H1 (cell line): Measurements from ENCODE around the gene FSD1. TPM values are rescaled to one million over a fixed set of nuclear protein-coding genes. Genes with fewer than 3 reads are reported as not detected.

Experiments used
- CTCF ChIA-PET: fragments of 300-600 bp; sonication (Branson Sonifier 250); formaldehyde crosslinking; loops from one replicate; lab custom pipeline; 2021; ENCODE audit not compliant: partially characterized antibody; lab: Charles Lee
- POLR2A ChIA-PET: fragments of 300-600 bp; sonication (Branson Sonifier 250); formaldehyde crosslinking; loops from one replicate; lab custom pipeline; 2021; ENCODE audit warnings: inconsistent platforms; ENCODE audit not compliant: partially characterized antibody; lab: Charles Lee
- DNase-seq, 2 experiments: peaks; one replicate each; pipeline versions ENCODE4 v3.0.0 to v3.0.0-alpha.2; 2010 to 2022; ENCODE audit warnings: low spot score in 2 of 2, low read depth in 1 of 2, mixed read lengths in 1 of 2
- FAIRE-seq: peaks from 2 replicates; lab custom pipeline; 2011; peaks lifted over from hg19 to GRCh38; lab: Jason Lieb, UNC
- H2AFZ ChIP-seq: 2 replicates; pipeline ENCODE4 v1.8.1; 2012; ENCODE audit warnings: low read length, inconsistent platforms
- H2AK5ac ChIP-seq: 2 replicates; pipeline ENCODE4 v1.6.1; 2013; ENCODE audit warnings: low read depth, low read length
- H2BK120ac ChIP-seq: replicated peaks from 2 replicates; pipeline ENCODE3; 2013; ENCODE audit warnings: low read depth, low read length, inconsistent platforms
- H2BK12ac ChIP-seq: 2 replicates; pipeline ENCODE4 v1.6.1; 2013; ENCODE audit warnings: low read depth, low read length
- H2BK15ac ChIP-seq: 2 replicates; pipeline ENCODE4 v1.6.1; 2013; ENCODE audit warnings: low read length
- H2BK20ac ChIP-seq: 2 replicates; pipeline ENCODE4 v1.6.1; 2013; ENCODE audit warnings: low read length
- H2BK5ac ChIP-seq: 2 replicates; pipeline ENCODE4 v1.6.1; 2013; ENCODE audit warnings: low read depth, low read length
- H3K14ac ChIP-seq: 2 replicates; pipeline ENCODE4 v1.6.1; 2013; ENCODE audit warnings: inconsistent platforms; ENCODE audit not compliant: insufficient read length
- H3K18ac ChIP-seq: 2 replicates; pipeline ENCODE4 v1.6.1; 2013; ENCODE audit warnings: low read length; ENCODE audit errors: extremely low read depth
- H3K23ac ChIP-seq: 2 replicates; pipeline ENCODE4 v1.6.1; 2013; ENCODE audit warnings: inconsistent platforms; ENCODE audit not compliant: insufficient read length
- H3K23me2 ChIP-seq: 2 replicates; pipeline ENCODE4 v1.6.1; 2013; ENCODE audit warnings: low read depth, low read length
- H3K27ac ChIP-seq: 2 replicates; pipeline ENCODE4 v1.6.1; 2011; ENCODE audit warnings: low read depth, low read length, inconsistent platforms
- H3K27me3 ChIP-seq, 4 experiments: replicated peaks in 1 of 4; 1 replicate in 1 of 4; 2 replicates in 3 of 4; pipeline versions ENCODE4 v1.6.1 to v1.8.1; 2011 to 2013; ENCODE audit warnings: low read length in 3 of 4, mild to moderate bottlenecking in 3 of 4, inconsistent platforms in 2 of 4, mixed read lengths in 2 of 4, moderate library complexity in 1 of 4; ENCODE audit not compliant: control insufficient read depth in 3 of 4, insufficient read depth in 3 of 4; ENCODE audit errors: extremely low read depth in 1 of 4
- H3K36me3 ChIP-seq, 4 experiments: 2 replicates each; pipeline versions ENCODE4 v1.6.1 to v1.8.1; 2011 to 2013; ENCODE audit warnings: mild to moderate bottlenecking in 4 of 4, low read length in 3 of 4, moderate library complexity in 2 of 4, control low read depth in 1 of 4, inconsistent platforms in 1 of 4; ENCODE audit not compliant: insufficient read depth in 4 of 4, control insufficient read depth in 2 of 4
- H3K4ac ChIP-seq: replicated peaks from 2 replicates; pipeline ENCODE3; 2013; ENCODE audit warnings: low read length, low read depth, mixed read lengths, inconsistent platforms; ENCODE audit not compliant: insufficient read length
- H3K4me1 ChIP-seq, 4 experiments: replicated peaks in 1 of 4; 1 replicate in 1 of 4; 2 replicates in 3 of 4; pipeline versions ENCODE4 v1.6.1 to v1.8.1; 2011 to 2013; ENCODE audit warnings: low read length in 3 of 4, inconsistent platforms in 2 of 4, mixed read lengths in 1 of 4; ENCODE audit not compliant: insufficient read depth in 4 of 4, control insufficient read depth in 3 of 4
- H3K4me2 ChIP-seq, 2 experiments: 2 replicates each; pipeline versions ENCODE4 v1.6.1 to v1.8.1; 2011 to 2013; ENCODE audit warnings: low read depth in 2 of 2, low read length in 2 of 2, control low read depth in 1 of 2, inconsistent platforms in 1 of 2, mild to moderate bottlenecking in 1 of 2; ENCODE audit not compliant: insufficient read depth in 1 of 2
- H3K4me3 ChIP-seq, 4 experiments: fragments of 200-600, 300-600 bp in 1 of 4; sonication (generic), shearing (Covaris generic), sonication (Bioruptor Twin) in 1 of 4; 2 replicates each; pipeline versions ENCODE4 v1.5.1 to v1.8.1; 2011 to 2016; ENCODE audit warnings: low read length in 4 of 4, low read depth in 3 of 4, control low read depth in 2 of 4, inconsistent platforms in 2 of 4, mild to moderate bottlenecking in 2 of 4, mixed read lengths in 1 of 4, moderate library complexity in 1 of 4; ENCODE audit not compliant: insufficient read depth in 2 of 4; ENCODE audit errors: extremely low read depth in 1 of 4
- H3K56ac ChIP-seq: replicated peaks from 2 replicates; pipeline ENCODE3; 2013; ENCODE audit warnings: low read depth, mild to moderate bottlenecking, mixed read lengths, low read length, inconsistent platforms; ENCODE audit not compliant: insufficient read length
- H3K79me1 ChIP-seq: 2 replicates; pipeline ENCODE4 v1.6.1; 2013; ENCODE audit warnings: low read depth, low read length, control low read depth
- H3K79me2 ChIP-seq, 2 experiments: 2 replicates each; pipeline versions ENCODE4 v1.6.1 to v1.8.1; 2012 to 2013; ENCODE audit warnings: low read length in 2 of 2, mild to moderate bottlenecking in 2 of 2, inconsistent platforms in 1 of 2; ENCODE audit not compliant: insufficient read depth in 2 of 2, control insufficient read depth in 1 of 2
- H3K9ac ChIP-seq, 4 experiments: replicated peaks in 1 of 4; 1 replicate in 1 of 4; 2 replicates in 3 of 4; pipeline versions ENCODE4 v1.6.1 to v1.8.1; 2011 to 2013; ENCODE audit warnings: low read depth in 3 of 4, low read length in 3 of 4, control low read depth in 2 of 4, mild to moderate bottlenecking in 2 of 4, moderate library complexity in 2 of 4, inconsistent platforms in 1 of 4; ENCODE audit errors: extremely low read depth in 1 of 4
- H3K9me3 ChIP-seq, 2 experiments: 2 replicates each; pipeline versions ENCODE4 v1.6.1 to v1.8.1; 2012 to 2013; ENCODE audit warnings: mild to moderate bottlenecking in 2 of 2, moderate library complexity in 2 of 2, control low read depth in 1 of 2, inconsistent platforms in 1 of 2, low read depth in 1 of 2, low read length in 1 of 2, mixed read lengths in 1 of 2; ENCODE audit not compliant: insufficient read depth in 2 of 2
- H4K20me1 ChIP-seq, 2 experiments: replicated peaks in 1 of 2; 2 replicates each; pipeline versions ENCODE3 to v1.8.1; 2011 to 2013; ENCODE audit warnings: inconsistent platforms in 2 of 2, low read length in 2 of 2, mild to moderate bottlenecking in 1 of 2; ENCODE audit not compliant: insufficient read depth in 2 of 2, control insufficient read depth in 1 of 2
- H4K5ac ChIP-seq: 2 replicates; pipeline ENCODE4 v1.6.1; 2013; ENCODE audit warnings: low read length, low read depth, mixed read lengths, inconsistent platforms; ENCODE audit not compliant: insufficient read length
- H4K8ac ChIP-seq: 2 replicates; pipeline ENCODE4 v1.8.0; 2013; ENCODE audit warnings: mild to moderate bottlenecking, moderate library complexity, low read length, inconsistent platforms; ENCODE audit not compliant: insufficient read depth; ENCODE audit errors: extremely low read depth
- H4K91ac ChIP-seq: replicated peaks from 2 replicates; pipeline ENCODE3; 2013; ENCODE audit warnings: low read length, mixed read lengths, inconsistent platforms; ENCODE audit not compliant: insufficient read length
- CTBP2 ChIP-seq: IDR thresholded peaks from 2 replicates; pipeline ENCODE4 v1.7.0; 2011; ENCODE audit warnings: borderline replicate concordance, mild to moderate bottlenecking, moderate library complexity, mixed read lengths, low read length; ENCODE audit not compliant: insufficient read depth, insufficient read length
- E2F6 ChIP-seq: IDR thresholded peaks from 2 replicates; pipeline ENCODE4 v1.6.1; 2012; ENCODE audit warnings: inconsistent platforms
- JUN ChIP-seq: IDR thresholded peaks from 2 replicates; pipeline ENCODE4 v1.6.1; 2011; ENCODE audit warnings: low read depth, mild to moderate bottlenecking, improper control_type of control experiment, low read length
- KDM5A ChIP-seq: fragments of 200-600 bp; IDR thresholded peaks from 2 replicates; pipeline ENCODE4 v1.7.1; 2012; ENCODE audit warnings: mild to moderate bottlenecking, low read length, inconsistent platforms, mixed read lengths
- NANOG ChIP-seq: IDR thresholded peaks from 2 replicates; pipeline ENCODE4 v1.6.1; 2011; ENCODE audit warnings: low read length, low read depth, mild to moderate bottlenecking, inconsistent platforms; ENCODE audit not compliant: insufficient read depth, poor library complexity, severe bottlenecking
- POU5F1 ChIP-seq: IDR thresholded peaks from 2 replicates; pipeline ENCODE4 v1.6.1; 2011; ENCODE audit warnings: low read depth, mild to moderate bottlenecking, low read length, moderate library complexity
- RAD21 ChIP-seq, 2 experiments: IDR thresholded peaks in 1 of 2; conservative IDR thresholded peaks in 1 of 2; 2 replicates each; pipeline ENCODE4 v1.6.1; 2011; ENCODE audit warnings: low read depth in 2 of 2, low read length in 2 of 2, improper control_type of control experiment in 1 of 2, inconsistent platforms in 1 of 2, mild to moderate bottlenecking in 1 of 2, moderate library complexity in 1 of 2
- RBBP5 ChIP-seq: IDR thresholded peaks from 2 replicates; pipeline ENCODE4 v1.7.1; 2012; ENCODE audit warnings: low read depth, mild to moderate bottlenecking, inconsistent platforms, low read length, moderate library complexity, borderline replicate concordance
- SP1 ChIP-seq: IDR thresholded peaks from 2 replicates; pipeline ENCODE4 v1.6.1; 2011; ENCODE audit warnings: low read depth, low read length
- WGBS, 2 experiments: shearing (Covaris generic) in 1 of 2; methylation state at CpG; one replicate each; pipeline versions ENCODE4 v1.1.6 to v1.1.7; 2013 to 2015; ENCODE audit warnings: low lambda C conversion rate in 2 of 2, mixed read lengths in 2 of 2, inconsistent platforms in 1 of 2, low coverage in 1 of 2, missing lambda C conversion rate in 1 of 2; ENCODE audit not compliant: insufficient replicate concordance in 2 of 2, insufficient coverage in 1 of 2, insufficient read length in 1 of 2; ENCODE audit errors: extremely low coverage in 1 of 2, missing lambda C conversion rate in 1 of 2; 5-methylcytosine and 5-hydroxymethylcytosine counted together
- polyA plus RNA-seq, 7 experiments: library from polyadenylated mRNA; depleted of rRNA in 3 of 7; stranded (reverse) in 5 of 7; unstranded in 2 of 7; fragments of >200 nt in 5 of 7; fragments of 200-250 nt in 2 of 7; gene quantifications; 1 replicate in 5 of 7; 2 replicates in 1 of 7; 4 replicates in 1 of 7; pipeline versions ENCODE4 v1.2.1 to v1.2.3, GENCODE V29; 2011 to 2013; ENCODE audit warnings: missing spikeins in 2 of 7, mixed read lengths in 2 of 7
- total RNA-seq: library from RNA; stranded (reverse); fragmentation: NEBNext Ultra II Directional; extraction: Animal tissue kit (Norgen Biotek cat#: 25700); gene quantifications from 2 replicates; pipeline ENCODE4 v1.2.1, GENCODE V29; 2021
- TF ChIP-seq, protein P1 (sequence below): IDR thresholded peaks from 2 replicates; pipeline ENCODE4 v1.6.1; 2011; ENCODE audit warnings: low read depth, mild to moderate bottlenecking, low read length; ENCODE audit not compliant: insufficient read depth

FSD1 gene
- total and polyA plus RNA-seq, 2 of the 8 experiments (the other 6 are each of a cell fraction or from before 2014, with no cell fraction given), result 58.8 to 181 TPM

DNA sequence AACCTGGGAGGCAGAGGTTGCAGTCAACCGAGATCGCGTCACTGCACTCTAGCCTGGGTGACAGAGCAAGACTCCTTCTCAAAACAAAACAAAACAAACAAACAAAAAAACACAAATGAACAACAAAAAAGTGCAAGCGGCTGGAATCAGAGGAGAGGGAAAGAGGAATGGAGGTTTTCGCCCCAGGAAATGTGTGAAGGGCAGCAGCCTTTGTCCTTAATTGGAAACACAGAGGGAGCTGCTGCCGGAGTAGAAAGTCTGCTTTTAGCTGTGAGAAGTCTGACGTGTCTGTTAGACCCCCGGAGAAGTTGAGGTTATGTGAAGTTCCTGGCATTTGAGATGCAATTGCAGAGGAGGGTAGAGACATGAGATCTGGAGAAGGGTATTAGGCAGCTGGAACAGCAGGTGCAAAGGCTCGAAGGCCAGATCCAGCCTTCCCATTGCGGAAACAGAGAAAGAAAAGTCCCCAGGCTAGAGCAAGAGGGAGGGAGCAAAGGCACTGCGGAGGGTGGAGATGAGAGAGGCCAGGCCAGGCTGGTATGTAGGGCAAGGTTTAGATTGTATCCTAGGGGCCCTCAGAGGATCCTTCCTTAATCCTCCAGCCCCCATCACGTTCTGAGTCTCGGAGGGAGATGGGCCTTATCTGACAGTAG lies 2.7 kb upstream of the FSD1 start:
- H4K20me1 ChIP-seq, result peaks cover 0 to 2% of the 10 kb centered on the region in 2 experiments
- no peaks in the 10 kb centered on the region for H3K9me3 ChIP-seq
- FAIRE-seq (no peak), DNase-seq (no peak)
- peaks cover 3% of the 10 kb centered on the region; the same call in 1 of the 2 replicates for H3K79me1 ChIP-seq
- H3K4ac ChIP-seq, result no peak overlapping the region
- no peak overlapping the region for H2AK5ac ChIP-seq
- peaks cover 0 to 11% (median under 1%) of the 10 kb centered on the region in 4 experiments; a peak in 5 of 7 replicates for H3K4me1 ChIP-seq
- H3K23ac ChIP-seq, result no peak overlapping the region
- WGBS, 2 experiments, result 88% methylated on average over 13 of the region's 13 CpGs; no CpG with 5 or more reads in 1 of the 2 experiments
- no peak overlapping the region for H2AFZ ChIP-seq
- no peak overlapping the region for H4K5ac ChIP-seq
- CTCF ChIA-PET, result interaction anchor here (2.0 kb wide), 1 partner anchor 35 kb away, joined by 10 read pairs; no protein-coding TSS in a partner anchor
- H3K18ac ChIP-seq, result no peak overlapping the region
- no peaks in the 10 kb centered on the region for H3K79me2 ChIP-seq
- H2BK12ac ChIP-seq, result 0 out of 2 replicates have a peak overlapping the region, but pooled peaks have one; percentile 50
- no peak overlapping the region for H2BK20ac ChIP-seq
- no peak overlapping the region for H3K9ac ChIP-seq
- peak overlapping the region; percentile 5 for H4K91ac ChIP-seq
- no peak overlapping the region for H2BK15ac ChIP-seq
- no peak overlapping the region for H3K27ac ChIP-seq
- H2BK120ac ChIP-seq, result no peak overlapping the region
- no peak overlapping the region for H3K56ac ChIP-seq
- no peaks in the 10 kb centered on the region; the same call in 1 of the 2 replicates for H3K23me2 ChIP-seq
- H3K4me3 ChIP-seq, result no peak overlapping the region
- H3K36me3 ChIP-seq, result peaks cover 0 to 3% (median under 1%) of the 10 kb centered on the region in 4 experiments; a peak in 3 of 8 replicates
- no peak overlapping the region for H3K4me2 ChIP-seq
- H4K8ac ChIP-seq, result no peak overlapping the region
- H3K14ac ChIP-seq, result no peak overlapping the region
- no peaks in the 10 kb centered on the region for H3K27me3 ChIP-seq
- POLR2A ChIA-PET, result interaction anchor here (0.8 to 2.0 kb wide), 5 partner anchors 8 to 29 kb away, joined by 3 to 6 read pairs (median 3); no protein-coding TSS in a partner anchor
- no peak overlapping the region for H2BK5ac ChIP-seq
- TF ChIP-seq, protein P1, sequence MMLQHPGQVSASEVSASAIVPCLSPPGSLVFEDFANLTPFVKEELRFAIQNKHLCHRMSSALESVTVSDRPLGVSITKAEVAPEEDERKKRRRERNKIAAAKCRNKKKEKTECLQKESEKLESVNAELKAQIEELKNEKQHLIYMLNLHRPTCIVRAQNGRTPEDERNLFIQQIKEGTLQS, result no peak
- no peak for TF ChIP-seq RBBP5
- TF ChIP-seq KDM5A, result no peak
- TF ChIP-seq JUN, result no peak
- no peak for TF ChIP-seq RAD21 (IDR thresholded peaks at IDR 0.05 in 1 of 2, conservative IDR thresholded peaks at IDR 0.05 in 1 of 2; ENCODE audit: low read depth in 2 of 2, low read length in 2 of 2)
- TF ChIP-seq NANOG, result no peak
- TF ChIP-seq E2F6, result no peak
- no peak for TF ChIP-seq POU5F1
- no peak for TF ChIP-seq SP1
- no peak for TF ChIP-seq CTBP2
